ENCODE results near the gene ZNFX1.
"Not testable (repeated sequence)": the region's sequence is repeated elsewhere in the genome, so short reads cannot be mapped to it uniquely, and the experiment has no call there.

DNA sequence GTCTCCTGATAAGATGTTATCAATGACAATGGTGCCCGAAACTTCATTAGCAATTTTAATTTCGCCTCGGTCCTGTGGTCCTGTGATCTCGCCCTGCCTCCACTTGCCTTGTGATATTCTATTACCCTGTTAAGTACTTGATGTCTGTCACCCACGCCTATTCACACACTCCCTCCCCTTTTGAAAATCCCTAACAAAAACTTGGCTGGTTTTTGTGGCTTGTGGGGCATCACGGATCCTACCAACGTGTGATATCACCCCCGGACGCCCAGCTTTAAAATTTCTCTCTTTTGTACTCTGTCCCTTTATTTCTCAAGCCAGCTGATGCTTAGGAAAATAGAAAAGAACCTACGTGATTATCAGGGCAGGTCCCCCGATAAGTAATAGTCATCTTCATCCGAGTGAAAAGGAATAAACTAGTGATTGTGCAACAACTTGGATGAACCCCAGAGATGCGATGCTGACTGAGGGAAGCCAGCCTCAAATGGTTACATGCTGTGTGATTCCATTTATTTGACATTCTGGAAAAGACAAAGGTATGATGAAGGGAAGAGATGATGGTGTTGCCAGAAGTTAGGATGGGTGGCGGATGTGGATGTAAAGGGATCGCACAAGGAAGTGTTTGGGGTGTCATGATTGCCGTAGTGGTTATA, 16.3 kb upstream of the ZNFX1 start:
- TF ChIP-seq, protein P1, sequence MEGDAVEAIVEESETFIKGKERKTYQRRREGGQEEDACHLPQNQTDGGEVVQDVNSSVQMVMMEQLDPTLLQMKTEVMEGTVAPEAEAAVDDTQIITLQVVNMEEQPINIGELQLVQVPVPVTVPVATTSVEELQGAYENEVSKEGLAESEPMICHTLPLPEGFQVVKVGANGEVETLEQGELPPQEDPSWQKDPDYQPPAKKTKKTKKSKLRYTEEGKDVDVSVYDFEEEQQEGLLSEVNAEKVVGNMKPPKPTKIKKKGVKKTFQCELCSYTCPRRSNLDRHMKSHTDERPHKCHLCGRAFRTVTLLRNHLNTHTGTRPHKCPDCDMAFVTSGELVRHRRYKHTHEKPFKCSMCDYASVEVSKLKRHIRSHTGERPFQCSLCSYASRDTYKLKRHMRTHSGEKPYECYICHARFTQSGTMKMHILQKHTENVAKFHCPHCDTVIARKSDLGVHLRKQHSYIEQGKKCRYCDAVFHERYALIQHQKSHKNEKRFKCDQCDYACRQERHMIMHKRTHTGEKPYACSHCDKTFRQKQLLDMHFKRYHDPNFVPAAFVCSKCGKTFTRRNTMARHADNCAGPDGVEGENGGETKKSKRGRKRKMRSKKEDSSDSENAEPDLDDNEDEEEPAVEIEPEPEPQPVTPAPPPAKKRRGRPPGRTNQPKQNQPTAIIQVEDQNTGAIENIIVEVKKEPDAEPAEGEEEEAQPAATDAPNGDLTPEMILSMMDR (IDR thresholded peaks at IDR 0.05), result not testable (repeated sequence)
- TF ChIP-seq EZH2, EZH2phosphoT487 (IDR thresholded peaks at IDR 0.05): not testable (repeated sequence)
